Ishikawa (cell line): ENCODE results near the gene PTPRN2.

Experiments
- CEBPB ChIP-seq: IDR thresholded peaks from 2 replicates; pipeline ENCODE4 v1.6.1; 2012
- CREB1 ChIP-seq: IDR thresholded peaks from 2 replicates; pipeline ENCODE4 v1.6.1; 2012; ENCODE audit warnings: low read depth
- EGR1 ChIP-seq: IDR thresholded peaks from 2 replicates; pipeline ENCODE4 v1.6.1; 2012
- EP300 ChIP-seq: IDR thresholded peaks from 2 replicates; pipeline ENCODE4 v1.6.1; 2012; ENCODE audit warnings: borderline replicate concordance
- MAX ChIP-seq: IDR thresholded peaks from 2 replicates; pipeline ENCODE4 v1.6.1; 2012
- RAD21 ChIP-seq: IDR thresholded peaks from 2 replicates; pipeline ENCODE4 v1.6.1; 2012; ENCODE audit warnings: low read depth
- REST ChIP-seq: IDR thresholded peaks from 2 replicates; pipeline ENCODE4 v1.6.1; 2012; ENCODE audit warnings: low read depth, mild to moderate bottlenecking
- TAF1 ChIP-seq: IDR thresholded peaks from 2 replicates; pipeline ENCODE4 v1.6.1; 2012; ENCODE audit warnings: low read depth, mild to moderate bottlenecking
- TCF12 ChIP-seq: IDR thresholded peaks from 2 replicates; pipeline ENCODE4 v1.6.1; 2012; ENCODE audit warnings: low read depth
- YY1 ChIP-seq: IDR thresholded peaks from 2 replicates; pipeline ENCODE4 v1.6.1; 2012; ENCODE audit warnings: low read depth
- ZBTB7A ChIP-seq: IDR thresholded peaks from 2 replicates; pipeline ENCODE4 v1.6.1; 2012; ENCODE audit warnings: low read depth
- TF ChIP-seq, protein P1 (sequence below): IDR thresholded peaks from 2 replicates; pipeline ENCODE4 v1.6.1; 2012

- TF ChIP-seq CREB1 (no peak), REST (no peak), EP300 (no peak), MAX (no peak), RAD21 (no peak), YY1 (no peak), EGR1 (no peak), ZBTB7A (no peak), TCF12 (no peak), CEBPB (no peak), TAF1 (no peak)
- TF ChIP-seq, protein P1, sequence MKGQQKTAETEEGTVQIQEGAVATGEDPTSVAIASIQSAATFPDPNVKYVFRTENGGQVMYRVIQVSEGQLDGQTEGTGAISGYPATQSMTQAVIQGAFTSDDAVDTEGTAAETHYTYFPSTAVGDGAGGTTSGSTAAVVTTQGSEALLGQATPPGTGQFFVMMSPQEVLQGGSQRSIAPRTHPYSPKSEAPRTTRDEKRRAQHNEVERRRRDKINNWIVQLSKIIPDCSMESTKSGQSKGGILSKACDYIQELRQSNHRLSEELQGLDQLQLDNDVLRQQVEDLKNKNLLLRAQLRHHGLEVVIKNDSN = no peak
These were observed 558.1 kb downstream of the PTPRN2 start for GRCh38 chr7:158029509-158029908.
